Left colon (tissue), 2 donors: ENCODE data around the gene MSLN. TPM values are rescaled to one million over a fixed set of nuclear protein-coding genes. Genes with fewer than 3 reads are reported as not detected.
"Not testable (repeated sequence)": the region's sequence is repeated elsewhere in the genome, so short reads cannot be mapped to it uniquely, and the experiment has no call there.

ENCODE experiments used
- ATAC-seq: fragments of 200-7000 bp; cut with Tn5 transposase; one replicate; pipeline ENCODE4 v1.9.1; 2020; ENCODE audit warnings: mild to moderate bottlenecking, moderate library complexity
- DNase-seq, 2 donors: peaks; one replicate each; pipeline ENCODE4 v3.0.0-alpha.2; 2020
- intact Hi-C, 2 donors: fragments of 100-400 bp; cut with DNase I in 1 of 2; cut with micrococcal nuclease in 1 of 2; formaldehyde crosslinking; loops; one replicate each; pipeline versions ENCODE4 v1.11.2 to v1.14.0; 2022; cut with DNase I, micrococcal nuclease
- total RNA-seq, 2 donors: library from RNA; stranded (reverse); fragmentation: NEBNext Ultra II Directional; extraction: Animal tissue kit (Norgen Biotek cat#: 25700); gene quantifications; one replicate each; pipeline ENCODE4 v1.2.1, GENCODE V29; 2021
- donor health status: DM: no; HTN: no; CAD: no.
- donor health status: DM: yes; HTN: yes; CAD: no.

MSLN gene
- total RNA-seq, 2 donors from 2014 or later: 6.4 to 7.0 TPM

- intact Hi-C loops: no loop called here
- ATAC-seq (no peak), DNase-seq (peak in 1 of 2 donors; percentile 22)
These were observed 27.6 kb upstream of the MSLN start for GRCh38 chr16:732936-733335.

- ATAC-seq (no peak), DNase-seq (peak; percentile 24 to 38)
- intact Hi-C loops: no loop called here
These were observed 26.9 kb upstream of the MSLN start for GRCh38 chr16:733382-734207.

- ATAC-seq (no peak), DNase-seq (no peak)
- intact Hi-C loops: no loop called here
These were observed 26.1 kb upstream of the MSLN start for GRCh38 chr16:734208-734980.

- DNase-seq (no peak), ATAC-seq (no peak)
- intact Hi-C loops: no loop called here
These were observed 25.3 kb upstream of the MSLN start for GRCh38 chr16:734981-735881.

GRCh38 chr16:735982-736453 lies 24.5 kb upstream of the MSLN start:
- DNase-seq (peak in 1 of 2 donors; percentile 25), ATAC-seq (no peak)
- intact Hi-C loops: no loop called here

- ATAC-seq (no peak), DNase-seq (peak in 1 of 2 donors; percentile 20)
- intact Hi-C loops: no loop called here
These were observed 23.5 kb upstream of the MSLN start for GRCh38 chr16:736936-737481.

- peak; percentile 36 for ATAC-seq
- intact Hi-C loops: no loop called here
These were observed 20.7 kb upstream of the MSLN start for GRCh38 chr16:739560-740458.

GRCh38 chr16:740459-740763 lies 20.1 kb upstream of the MSLN start:
- peak; percentile 34 for ATAC-seq
- DNase-seq: no peak
- intact Hi-C loops: no loop called here

More at GRCh38 chr16:739560-740458, 20.7 kb upstream of the MSLN start:
- DNase-seq: no peak

GRCh38 chr16:740764-741505 lies 19.6 kb upstream of the MSLN start, which contains the start of gene CIAO3:
CIAO3 (minus strand) TSS chr16:740997; CDS start chr16:740985, 12 bp downstream.
- intact Hi-C loops: no loop called here
- ATAC-seq (peak; percentile 89), DNase-seq (peak; percentile 83 to 89)

- intact Hi-C loops: no loop called here
- DNase-seq: no peak
- no peak for ATAC-seq
These were observed 18.4 kb upstream of the MSLN start for GRCh38 chr16:741986-742629.

GRCh38 chr16:742894-743293 lies 17.6 kb upstream of the MSLN start:
- intact Hi-C loops, DNase-seq, ATAC-seq: not testable (repeated sequence)

GRCh38 chr16:743794-744500 lies 16.6 kb upstream of the MSLN start:
- intact Hi-C loops: no loop called here

GRCh38 chr16:745739-746138 lies 14.8 kb upstream of the MSLN start:
- ATAC-seq: peak; percentile 36
- DNase-seq: peak in 1 of 2 donors; percentile 52

More at GRCh38 chr16:743794-744500, 16.6 kb upstream of the MSLN start:
- no peak for DNase-seq
- ATAC-seq: no peak

GRCh38 chr16:746637-747036 lies 13.9 kb upstream of the MSLN start:
- DNase-seq (no peak), ATAC-seq (no peak)
- intact Hi-C loops: no loop called here

More at GRCh38 chr16:745739-746138, 14.8 kb upstream of the MSLN start:
- intact Hi-C loops: no loop called here

GRCh38 chr16:747978-748746 lies 12.4 kb upstream of the MSLN start:
- peak; percentile 23 for ATAC-seq
- intact Hi-C loops: no loop called here
- no peak for DNase-seq
